HepG2 (cell line): ENCODE data around the gene DPM2. TPM values are rescaled to one million over a fixed set of nuclear protein-coding genes. Genes with fewer than 3 reads are reported as not detected.

ENCODE experiments used
- ATF1 ChIP-seq: IDR thresholded peaks from 2 replicates; pipeline ENCODE4 v1.6.1; 2016; ENCODE audit warnings: mild to moderate bottlenecking, control low read depth
- BATF2 ChIP-seq: sonication (generic); formaldehyde crosslinking; IDR thresholded peaks from 2 replicates; pipeline ENCODE4 v1.8.0; 2022; ENCODE audit warnings: mild to moderate bottlenecking, missing genetic modification reagents, moderate library complexity
- CREM ChIP-seq, 2 experiments: sonication (generic) in 1 of 2; formaldehyde crosslinking in 1 of 2; IDR thresholded peaks; 2 replicates each; pipeline versions ENCODE4 v1.4.0 to v1.6.1; 2016 to 2020; ENCODE audit warnings: antibody characterized with exemption in 1 of 2, mild to moderate bottlenecking in 1 of 2, missing genetic modification reagents in 1 of 2
- DNMT3B ChIP-seq: conservative IDR thresholded peaks from 2 replicates; pipeline ENCODE4 v1.6.1; 2016; ENCODE audit warnings: missing biosample characterization, control low read depth
- ELF3 ChIP-seq: IDR thresholded peaks from 2 replicates; pipeline ENCODE4 v1.6.1; 2016; ENCODE audit warnings: missing genetic modification reagents, missing compliant biosample characterization
- ERF ChIP-seq: IDR thresholded peaks from 2 replicates; pipeline ENCODE4 v1.6.1; 2018; ENCODE audit warnings: missing biosample characterization, missing genetic modification reagents
- GATAD1 ChIP-seq: IDR thresholded peaks from 2 replicates; pipeline ENCODE4 v1.6.1; 2016; ENCODE audit warnings: missing genetic modification reagents, missing compliant biosample characterization
- HMGXB3 ChIP-seq: sonication (generic); formaldehyde crosslinking; IDR thresholded peaks from 2 replicates; pipeline ENCODE4 v1.4.0; 2020; ENCODE audit warnings: missing genetic modification reagents, borderline replicate concordance
- HNF4A ChIP-seq: sonication (generic); formaldehyde crosslinking; IDR thresholded peaks from 2 replicates; pipeline ENCODE4 v1.4.0; 2020; ENCODE audit warnings: missing genetic modification reagents
- HNRNPK ChIP-seq: fragments of 200-400 bp; formaldehyde crosslinking; IDR thresholded peaks from 2 replicates; pipeline ENCODE4 v1.6.1; 2018; ENCODE audit warnings: low read length, low read depth, moderate library complexity, mild to moderate bottlenecking; ENCODE audit not compliant: poor library complexity, severe bottlenecking
- KDM1A ChIP-seq: IDR thresholded peaks from 2 replicates; pipeline ENCODE4 v1.6.1; 2016; ENCODE audit warnings: missing compliant biosample characterization
- NFATC3 ChIP-seq: sonication (generic); formaldehyde crosslinking; IDR thresholded peaks from 2 replicates; pipeline ENCODE4 v1.5.1; 2020; ENCODE audit warnings: mild to moderate bottlenecking, missing genetic modification reagents
- SIN3A ChIP-seq: IDR thresholded peaks from 2 replicates; pipeline ENCODE4 v1.6.1; 2011; ENCODE audit warnings: low read depth, mild to moderate bottlenecking, control low read depth, low read length, borderline replicate concordance
- STAG1 ChIP-seq: sonication (generic); formaldehyde crosslinking; IDR thresholded peaks from 2 replicates; pipeline ENCODE4 v1.4.0; 2020; ENCODE audit warnings: missing genetic modification reagents
- ZMYM4 ChIP-seq: sonication (generic); formaldehyde crosslinking; IDR thresholded peaks from 2 replicates; pipeline ENCODE4 v1.8.1; 2023; ENCODE audit warnings: mild to moderate bottlenecking, missing genetic modification reagents
- ZNF160 ChIP-seq: sonication (generic); formaldehyde crosslinking; IDR thresholded peaks from 2 replicates; pipeline ENCODE4 v1.8.0; 2022; ENCODE audit warnings: mild to moderate bottlenecking, inconsistent platforms, missing genetic modification reagents
- ZNF337 ChIP-seq: sonication (generic); formaldehyde crosslinking; IDR thresholded peaks from 2 replicates; pipeline ENCODE4 v1.5.1; 2020; ENCODE audit warnings: missing genetic modification reagents, low read depth, mild to moderate bottlenecking, borderline replicate concordance
- ZNF547 ChIP-seq: sonication (generic); formaldehyde crosslinking; IDR thresholded peaks from 2 replicates; pipeline ENCODE4 v1.5.1; 2020; ENCODE audit warnings: mild to moderate bottlenecking, missing genetic modification reagents
- ZNF598 ChIP-seq: sonication (generic); formaldehyde crosslinking; IDR thresholded peaks from 2 replicates; pipeline ENCODE4 v1.5.1; 2020; ENCODE audit warnings: mild to moderate bottlenecking, missing genetic modification reagents, borderline replicate concordance
- ZNF670 ChIP-seq: sonication (generic); formaldehyde crosslinking; IDR thresholded peaks from 2 replicates; pipeline ENCODE4 v1.8.0; 2022; ENCODE audit warnings: mild to moderate bottlenecking, missing genetic modification reagents, borderline replicate concordance
- polyA plus RNA-seq, 8 experiments: library from polyadenylated mRNA; depleted of rRNA in 3 of 8; stranded (reverse) in 7 of 8; unstranded in 1 of 8; fragments of >200 nt; fragmentation: Illumina TruSeq in 4 of 8; extraction: Trizol in 4 of 8; gene quantifications; 2 replicates each; pipeline versions ENCODE4 v1.2.1 to v1.2.3, GENCODE V29; 2011 to 2016; ENCODE audit warnings: low read depth in 4 of 8, missing spikeins in 1 of 8, mixed read lengths in 1 of 8; ENCODE audit not compliant: insufficient read depth in 1 of 8
- total RNA-seq, 5 experiments: library from RNA; depleted of rRNA; stranded (reverse); fragments of >200 nt; fragmentation: Illumina TruSeq; extraction: Trizol; gene quantifications; 2 replicates each; pipeline ENCODE4 v1.2.3, GENCODE V29; 2016; ENCODE audit warnings: low read depth in 1 of 5
- TF ChIP-seq, protein P1 (sequence below): sonication (generic); formaldehyde crosslinking; IDR thresholded peaks from 2 replicates; pipeline ENCODE4 v1.8.1; 2022; ENCODE audit warnings: low read depth, mild to moderate bottlenecking, missing genetic modification reagents
- TF ChIP-seq, protein P2 (sequence below): sonication (generic); IDR thresholded peaks from 2 replicates; pipeline ENCODE4 v1.6.1; 2016; ENCODE audit warnings: low read depth, borderline replicate concordance

Gene DPM2
- total and polyA plus RNA-seq, 2 of the 13 experiments (the other 11 are each of a cell fraction or from before 2014, with no cell fraction given): 24.8 to 35.3 TPM

DNA sequence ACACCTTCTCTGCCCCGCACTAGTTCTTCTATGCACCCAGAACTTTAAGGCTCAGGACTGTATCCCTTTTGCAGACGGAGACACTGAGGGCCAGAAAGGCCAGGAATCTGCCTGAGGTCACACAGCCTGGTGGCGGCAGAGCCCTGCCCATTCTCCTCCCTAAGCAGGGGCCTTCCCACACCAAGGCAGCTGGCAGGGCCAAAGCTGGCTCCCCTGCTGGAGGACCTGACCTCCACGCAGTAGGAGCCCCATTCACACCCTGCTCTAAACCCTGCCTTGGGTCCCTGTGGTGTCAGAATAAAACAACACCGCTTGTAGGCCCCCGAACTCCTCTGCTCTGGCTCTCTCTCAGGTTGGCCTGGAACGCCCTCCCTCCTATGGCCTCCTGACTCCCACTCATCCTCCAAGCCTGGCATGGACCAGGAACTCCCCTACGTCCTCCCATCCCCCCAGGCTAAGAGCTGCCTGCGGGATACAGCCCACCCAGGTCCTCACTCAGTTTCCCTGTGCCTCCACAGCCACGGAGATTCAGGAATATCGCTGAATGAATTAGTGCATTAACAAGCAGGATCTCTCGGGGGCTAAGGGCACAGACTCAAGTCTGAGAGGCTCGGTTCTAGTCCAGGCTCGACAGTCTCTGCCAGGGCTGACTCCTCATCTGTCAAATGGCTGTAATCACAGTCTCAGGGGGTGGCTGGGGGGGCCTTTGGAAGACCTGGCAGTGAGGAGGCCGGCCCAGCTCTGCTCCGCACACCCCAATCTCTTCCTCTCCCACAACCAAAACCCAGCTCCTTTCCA, 41.1 kb downstream of the DPM2 start (continued):
- TF ChIP-seq, protein P1, sequence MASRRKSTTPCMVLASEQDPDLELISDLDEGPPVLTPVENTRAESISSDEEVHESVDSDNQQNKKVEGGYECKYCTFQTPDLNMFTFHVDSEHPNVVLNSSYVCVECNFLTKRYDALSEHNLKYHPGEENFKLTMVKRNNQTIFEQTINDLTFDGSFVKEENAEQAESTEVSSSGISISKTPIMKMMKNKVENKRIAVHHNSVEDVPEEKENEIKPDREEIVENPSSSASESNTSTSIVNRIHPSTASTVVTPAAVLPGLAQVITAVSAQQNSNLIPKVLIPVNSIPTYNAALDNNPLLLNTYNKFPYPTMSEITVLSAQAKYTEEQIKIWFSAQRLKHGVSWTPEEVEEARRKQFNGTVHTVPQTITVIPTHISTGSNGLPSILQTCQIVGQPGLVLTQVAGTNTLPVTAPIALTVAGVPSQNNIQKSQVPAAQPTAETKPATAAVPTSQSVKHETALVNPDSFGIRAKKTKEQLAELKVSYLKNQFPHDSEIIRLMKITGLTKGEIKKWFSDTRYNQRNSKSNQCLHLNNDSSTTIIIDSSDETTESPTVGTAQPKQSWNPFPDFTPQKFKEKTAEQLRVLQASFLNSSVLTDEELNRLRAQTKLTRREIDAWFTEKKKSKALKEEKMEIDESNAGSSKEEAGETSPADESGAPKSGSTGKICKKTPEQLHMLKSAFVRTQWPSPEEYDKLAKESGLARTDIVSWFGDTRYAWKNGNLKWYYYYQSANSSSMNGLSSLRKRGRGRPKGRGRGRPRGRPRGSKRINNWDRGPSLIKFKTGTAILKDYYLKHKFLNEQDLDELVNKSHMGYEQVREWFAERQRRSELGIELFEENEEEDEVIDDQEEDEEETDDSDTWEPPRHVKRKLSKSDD: 0 out of 2 replicates have a peak, but pooled peaks have one; percentile 14
- TF ChIP-seq HNRNPK: no peak
- no peak for TF ChIP-seq ERF
- TF ChIP-seq ELF3 (CRISPR knock-in tag): no peak
- TF ChIP-seq CREM (IDR thresholded peaks at IDR 0.05): no peak
- TF ChIP-seq CREM (CRISPR knock-in tag; IDR thresholded peaks at IDR 0.05): no peak
- TF ChIP-seq ZNF547 (CRISPR knock-in tag): peak; percentile 68
- TF ChIP-seq ZNF337 (CRISPR knock-in tag): no peak; the same call in 1 of the 2 replicates
- TF ChIP-seq BATF2 (CRISPR knock-in tag): no peak
- no peak for TF ChIP-seq HNF4A
- TF ChIP-seq ATF1 (CRISPR knock-in tag): no peak
- TF ChIP-seq GATAD1 (CRISPR knock-in tag): no peak
- no peak for TF ChIP-seq STAG1 (CRISPR knock-in tag)
- no peak for TF ChIP-seq HMGXB3 (CRISPR knock-in tag)
- TF ChIP-seq ZNF160: no peak
- TF ChIP-seq SIN3A: no peak
- no peak for TF ChIP-seq DNMT3B
- 0 out of 2 replicates have a peak, but pooled peaks have one; percentile 4 for TF ChIP-seq ZMYM4 (CRISPR knock-in tag)
- TF ChIP-seq ZNF670 (CRISPR knock-in tag): no peak
- TF ChIP-seq, protein P2, sequence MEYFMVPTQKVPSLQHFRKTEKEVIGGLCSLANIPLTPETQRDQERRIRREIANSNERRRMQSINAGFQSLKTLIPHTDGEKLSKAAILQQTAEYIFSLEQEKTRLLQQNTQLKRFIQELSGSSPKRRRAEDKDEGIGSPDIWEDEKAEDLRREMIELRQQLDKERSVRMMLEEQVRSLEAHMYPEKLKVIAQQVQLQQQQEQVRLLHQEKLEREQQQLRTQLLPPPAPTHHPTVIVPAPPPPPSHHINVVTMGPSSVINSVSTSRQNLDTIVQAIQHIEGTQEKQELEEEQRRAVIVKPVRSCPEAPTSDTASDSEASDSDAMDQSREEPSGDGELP: no peak
- no peak for TF ChIP-seq KDM1A (CRISPR knock-in tag)
- 0 out of 2 replicates have a peak, but pooled peaks have one; percentile 52 for TF ChIP-seq ZNF598
- TF ChIP-seq NFATC3 (CRISPR knock-in tag): no peak
